ENCODE measurements around the gene PLA2G6.
A peak's percentile ranks its signal among the peaks of the same experiment; 100 is the strongest.
"Not testable (repeated sequence)": the region's sequence is repeated elsewhere in the genome, so short reads cannot be mapped to it uniquely, and the experiment has no call there.

PLA2G6 gene

GRCh38 chr22:38131399-38131798 is 50.2 kb downstream of the PLA2G6 start:
- no peak for DNase-seq

DNA sequence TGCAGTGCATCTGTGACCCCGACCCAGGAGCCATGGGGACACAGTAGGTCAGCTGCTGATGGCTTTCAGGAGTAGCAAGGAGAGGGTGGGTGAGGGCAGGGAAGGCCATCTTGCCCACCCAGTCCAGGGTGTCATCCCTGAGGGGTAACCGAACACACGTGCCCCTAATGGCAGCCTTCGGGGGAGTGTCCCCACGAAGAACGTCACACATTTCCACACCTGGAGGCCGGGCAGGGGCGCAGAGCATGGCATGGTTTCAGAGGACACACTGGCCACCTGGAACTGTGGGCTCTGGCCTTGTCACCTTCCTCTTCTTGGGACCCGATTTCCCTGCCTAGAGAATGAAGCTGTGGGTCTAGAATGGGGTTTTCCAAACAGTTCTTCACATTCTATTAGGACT is 51.8 kb downstream of the PLA2G6 start:
- no peak for DNase-seq

GRCh38 chr22:38129021-38129420 is 52.6 kb downstream of the PLA2G6 start:
- no peak for DNase-seq

- DNase-seq, result no peak
Observed at GRCh38 chr22:38127869-38128268, 53.8 kb downstream of the PLA2G6 start.

GRCh38 chr22:38126928-38127668 is 54.5 kb downstream of the PLA2G6 start:
- DNase-seq, result no peak

- DNase-seq, result no peak
Observed at GRCh38 chr22:38125751-38126201, 55.9 kb downstream of the PLA2G6 start.

GRCh38 chr22:38125038-38125610 is 56.5 kb downstream of the PLA2G6 start:
- no peak for DNase-seq

GRCh38 chr22:38124236-38124974 is 57.2 kb downstream of the PLA2G6 start:
- no peak for DNase-seq

DNA sequence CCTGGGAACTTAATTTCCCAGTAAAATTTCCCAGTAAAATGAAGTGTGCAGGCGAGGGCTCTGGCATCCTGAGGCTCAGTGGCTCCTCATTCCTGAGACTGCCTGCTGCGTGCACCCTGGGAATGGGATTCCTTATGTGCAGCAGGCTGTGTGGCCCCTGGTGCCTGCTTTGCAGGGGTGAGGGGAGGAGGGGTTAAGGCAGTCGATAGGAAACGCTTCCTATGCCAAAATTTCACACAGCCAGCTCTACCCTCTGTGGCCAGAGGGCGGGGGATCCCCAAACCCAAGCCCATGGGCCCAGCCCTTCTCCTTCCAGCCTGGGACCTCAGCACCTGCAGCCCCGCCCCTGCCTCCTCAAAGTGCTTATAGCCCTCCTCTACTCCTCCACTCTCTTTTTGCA is 59.0 kb downstream of the PLA2G6 start:
- no peak for DNase-seq

DNA sequence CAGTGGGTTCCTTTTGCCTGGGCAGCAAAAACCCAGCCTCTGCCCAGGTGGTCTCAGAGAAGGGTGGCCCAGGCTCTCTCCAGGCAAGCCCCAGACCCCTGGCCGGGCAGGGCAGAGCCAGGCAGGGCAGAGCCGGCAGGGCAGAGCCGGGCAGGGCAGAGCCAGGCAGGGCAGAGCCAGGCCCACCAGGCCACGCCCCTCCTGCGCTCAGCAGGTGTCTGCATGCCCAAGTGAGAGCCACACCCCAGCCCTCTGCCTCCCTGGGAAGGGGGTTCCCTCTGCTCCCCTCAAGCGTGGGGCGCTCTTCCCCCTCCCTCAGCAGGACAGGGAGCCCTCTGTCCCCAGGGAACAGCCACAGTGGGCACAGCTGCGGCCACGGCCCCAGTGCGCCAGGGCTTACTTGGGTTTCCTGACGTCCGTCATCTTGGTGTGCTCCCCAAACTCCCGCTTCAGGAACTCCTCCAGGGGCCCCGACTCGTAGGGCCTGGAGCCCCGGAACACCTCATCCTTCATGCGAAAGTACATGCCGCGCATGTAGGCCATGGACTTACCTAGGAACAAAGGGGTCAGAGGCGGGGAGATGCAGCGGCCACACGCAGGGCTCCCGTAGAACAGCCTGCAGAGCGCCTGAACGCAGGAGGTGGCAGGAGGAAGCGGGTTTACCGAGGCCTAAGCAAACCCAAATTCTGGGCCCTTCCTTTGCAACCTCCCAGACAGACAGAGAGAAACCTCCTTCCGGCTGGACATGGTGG is 61.1 kb downstream of the PLA2G6 start:
- DNase-seq, result no peak

- DNase-seq, result not testable (repeated sequence)
Observed at GRCh38 chr22:38118747-38119146, 62.9 kb downstream of the PLA2G6 start.

DNA sequence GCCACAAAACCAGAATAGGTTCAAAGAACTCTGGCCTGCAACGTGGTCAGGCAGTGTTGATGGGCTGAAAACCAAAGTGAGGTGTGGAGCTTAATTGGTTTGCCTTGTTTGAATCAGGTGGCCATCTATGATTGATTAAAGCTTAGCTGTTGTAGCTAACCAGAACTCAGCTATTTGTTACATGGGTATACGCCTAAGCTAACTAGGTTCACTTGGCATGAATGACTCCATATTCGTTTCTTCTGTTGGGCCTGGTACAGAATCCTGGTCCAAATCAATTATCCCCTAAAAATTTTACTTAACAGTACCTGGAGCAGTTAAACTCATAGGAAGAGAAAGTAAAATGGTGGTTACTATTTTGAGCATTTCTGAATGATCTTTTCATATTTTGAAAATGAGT is 63.4 kb downstream of the PLA2G6 start:
- DNase-seq, result no peak

GRCh38 chr22:38117556-38117955 is 64.1 kb downstream of the PLA2G6 start:
- DNase-seq, result not testable (repeated sequence)

DNA sequence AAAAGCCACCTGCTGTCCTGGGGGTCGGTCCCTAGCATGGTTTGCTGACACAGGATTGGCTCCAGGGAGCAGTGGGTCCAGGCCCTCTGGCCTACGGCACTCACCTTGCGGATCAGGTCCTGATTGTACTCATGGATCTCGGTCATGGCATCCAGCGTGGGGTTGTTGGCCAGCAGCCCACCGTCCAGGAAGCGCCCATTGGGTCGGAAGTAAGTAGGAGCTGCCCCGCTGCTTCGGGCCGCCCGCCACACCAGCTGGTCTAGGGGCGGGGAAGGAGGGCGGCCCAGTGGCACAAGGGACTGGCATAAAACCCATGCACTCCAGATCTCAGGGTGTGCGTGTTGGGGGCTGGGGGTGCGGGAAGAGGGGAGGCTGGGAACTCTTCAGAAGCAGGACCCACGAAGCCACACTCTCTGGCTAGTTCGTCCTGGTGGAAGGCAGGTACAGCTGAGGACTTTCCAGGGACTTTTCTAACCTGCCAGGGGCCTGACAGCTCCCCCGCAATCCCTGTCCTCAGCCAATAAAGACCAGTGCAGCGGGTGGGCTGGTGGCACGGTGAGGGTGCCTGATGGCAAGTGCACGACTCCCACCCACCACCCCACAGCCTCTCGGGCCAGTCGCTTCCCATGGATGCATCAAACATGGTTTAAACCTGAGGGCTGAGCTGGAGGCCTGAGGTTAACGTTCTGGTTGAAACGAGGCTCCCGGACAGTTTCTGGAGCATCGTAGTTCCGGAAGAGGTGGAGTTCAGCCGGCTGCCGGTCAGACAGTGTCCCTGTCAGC is 66.0 kb downstream of the PLA2G6 start:
- no peak for DNase-seq

- peak; percentile 93 for DNase-seq
Observed at GRCh38 chr22:38114484-38115398, 66.9 kb downstream of the PLA2G6 start.

GRCh38 chr22:38112381-38112780 is 69.2 kb downstream of the PLA2G6 start:
- no peak for DNase-seq

- DNase-seq, result no peak
Observed at GRCh38 chr22:38111925-38112355, 69.7 kb downstream of the PLA2G6 start.

- DNase-seq, result no peak
Observed at GRCh38 chr22:38110863-38111852, 70.5 kb downstream of the PLA2G6 start.

DNA sequence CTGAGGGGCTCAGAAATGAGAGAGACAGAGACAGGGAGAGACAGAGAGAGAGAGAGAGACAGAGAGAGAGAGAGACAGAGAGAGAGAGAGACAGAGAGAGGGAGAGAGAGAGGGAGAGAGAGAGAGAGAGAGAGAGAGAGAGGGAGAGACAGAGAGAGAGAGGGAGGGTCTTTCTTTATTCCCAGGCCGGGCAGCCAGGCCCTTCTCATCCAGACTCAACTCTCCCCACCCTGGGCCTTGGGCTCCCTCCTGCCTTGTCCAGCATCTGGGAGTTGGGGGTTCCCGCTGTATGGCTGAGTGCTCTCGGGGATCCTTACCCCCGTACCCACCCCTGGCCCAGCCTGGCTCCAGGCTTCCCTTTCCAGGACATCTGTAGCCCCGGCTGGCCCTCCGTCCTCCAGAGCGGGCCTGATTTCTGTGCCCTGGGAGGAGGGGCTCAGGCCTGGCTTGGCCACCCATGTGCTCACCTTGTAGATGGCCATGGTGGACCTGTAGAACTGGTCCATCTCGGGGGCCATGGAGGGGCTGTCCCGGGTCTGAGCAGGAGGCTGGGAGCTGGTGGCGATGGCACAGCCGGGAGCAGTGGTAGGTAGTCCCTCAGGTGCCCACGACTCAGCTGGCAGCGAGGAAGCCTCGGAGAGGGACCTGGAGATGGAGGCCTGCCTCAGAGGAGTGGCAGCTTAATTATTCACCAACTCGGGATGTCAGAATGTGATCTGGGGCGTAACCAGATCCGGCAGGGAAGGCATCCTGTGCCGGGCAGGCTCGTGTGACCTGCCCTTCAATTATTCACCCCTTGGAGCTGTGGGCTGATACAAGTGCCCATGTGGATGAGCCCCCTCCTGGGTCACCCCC is 71.4 kb downstream of the PLA2G6 start, which contains the start of gene BAIAP2L2:
BAIAP2L2 (minus strand) TSS at position 677 of the 855 bp plus-strand sequence; CDS start at position 518, 159 bp downstream.
- DNase-seq, result no peak

Data from activated CD8-positive, alpha-beta memory T cell treated with anti-CD3 and anti-CD28 coated beads for 24 hours (primary cell).